ENCODE results near the gene SCN5A. TPM values are rescaled to one million over a fixed set of nuclear protein-coding genes. Genes with fewer than 3 reads are reported as not detected.

SCN5A gene
- polyA plus RNA-seq, 1 donor from 2014 or later = not detected

DNA sequence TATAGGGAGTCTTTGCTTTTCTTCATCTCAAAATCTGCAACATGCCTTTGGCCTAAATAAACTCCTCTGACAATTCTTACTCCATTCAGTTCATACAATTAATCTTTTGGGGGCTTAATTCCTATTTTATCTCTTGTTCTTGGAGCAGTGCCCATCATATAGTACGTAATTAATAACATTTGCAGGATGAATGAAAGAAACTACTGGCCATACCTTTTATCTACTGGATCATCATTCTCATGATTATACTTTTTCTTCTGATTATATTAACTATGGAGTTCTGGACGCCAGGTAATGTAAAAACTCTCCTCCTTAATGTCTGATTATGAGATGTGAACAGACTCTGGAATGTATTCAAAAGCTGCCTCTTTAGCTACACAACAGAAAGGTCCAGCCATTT lies 46.5 kb upstream of the SCN5A start:
- no peak overlapping the region for H3K4me2 ChIP-seq (ENCODE audit: low read length)
- no peaks in the 10 kb centered on the region for H3K27me3 ChIP-seq (ENCODE audit: insufficient read depth, low read depth, low read length)
- H4K20me1 ChIP-seq (ENCODE audit: insufficient read depth) = no peaks in the 10 kb centered on the region
- H3K4me3 ChIP-seq (ENCODE audit: low read length) = no peak overlapping the region
- no peak overlapping the region for H3K9ac ChIP-seq (ENCODE audit: low read length)
- no peaks in the 10 kb centered on the region for H3K9me2 ChIP-seq (ENCODE audit: insufficient read depth, low read length)
- no peaks in the 10 kb centered on the region for H3K36me3 ChIP-seq (ENCODE audit: insufficient read depth, low read length)
- no peak overlapping the region for H2AFZ ChIP-seq (ENCODE audit: low read depth, low read length)
- H3K9me3 ChIP-seq (ENCODE audit: low read length) = no peaks in the 10 kb centered on the region
- no peaks in the 10 kb centered on the region for H3F3A ChIP-seq (ENCODE audit: insufficient read depth, low read length, poor library complexity, severe bottlenecking)
- no peak for TF ChIP-seq EZH2 (IDR thresholded peaks at IDR 0.05; ENCODE audit: borderline replicate concordance, insufficient read depth, low read length, poor library complexity, severe bottlenecking)
- TF ChIP-seq MXI1 (conservative IDR thresholded peaks at IDR 0.05; ENCODE audit: poor library complexity, severe bottlenecking) = no peak
- TF ChIP-seq, protein P1, sequence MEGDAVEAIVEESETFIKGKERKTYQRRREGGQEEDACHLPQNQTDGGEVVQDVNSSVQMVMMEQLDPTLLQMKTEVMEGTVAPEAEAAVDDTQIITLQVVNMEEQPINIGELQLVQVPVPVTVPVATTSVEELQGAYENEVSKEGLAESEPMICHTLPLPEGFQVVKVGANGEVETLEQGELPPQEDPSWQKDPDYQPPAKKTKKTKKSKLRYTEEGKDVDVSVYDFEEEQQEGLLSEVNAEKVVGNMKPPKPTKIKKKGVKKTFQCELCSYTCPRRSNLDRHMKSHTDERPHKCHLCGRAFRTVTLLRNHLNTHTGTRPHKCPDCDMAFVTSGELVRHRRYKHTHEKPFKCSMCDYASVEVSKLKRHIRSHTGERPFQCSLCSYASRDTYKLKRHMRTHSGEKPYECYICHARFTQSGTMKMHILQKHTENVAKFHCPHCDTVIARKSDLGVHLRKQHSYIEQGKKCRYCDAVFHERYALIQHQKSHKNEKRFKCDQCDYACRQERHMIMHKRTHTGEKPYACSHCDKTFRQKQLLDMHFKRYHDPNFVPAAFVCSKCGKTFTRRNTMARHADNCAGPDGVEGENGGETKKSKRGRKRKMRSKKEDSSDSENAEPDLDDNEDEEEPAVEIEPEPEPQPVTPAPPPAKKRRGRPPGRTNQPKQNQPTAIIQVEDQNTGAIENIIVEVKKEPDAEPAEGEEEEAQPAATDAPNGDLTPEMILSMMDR (IDR thresholded peaks at IDR 0.05; ENCODE audit: poor library complexity, severe bottlenecking) = no peak
- no peaks in the 10 kb centered on the region for H3K79me2 ChIP-seq (replicated peaks; ENCODE audit: insufficient read depth, low read length)
- no peak overlapping the region for H3K27ac ChIP-seq (ENCODE audit: low read length)

- H3K4me2 ChIP-seq (ENCODE audit: low read length) = no peak overlapping the region
- no peaks in the 10 kb centered on the region for H3K27me3 ChIP-seq (ENCODE audit: insufficient read depth, low read depth, low read length)
- no peaks in the 10 kb centered on the region for H3F3A ChIP-seq (ENCODE audit: insufficient read depth, low read length, poor library complexity, severe bottlenecking)
- H3K9me2 ChIP-seq (ENCODE audit: insufficient read depth, low read length) = no peaks in the 10 kb centered on the region
- no peaks in the 10 kb centered on the region for H3K9me3 ChIP-seq (ENCODE audit: low read length)
- H4K20me1 ChIP-seq (ENCODE audit: insufficient read depth) = no peaks in the 10 kb centered on the region
- H3K4me3 ChIP-seq (ENCODE audit: low read length) = no peak overlapping the region
- H2AFZ ChIP-seq (ENCODE audit: low read depth, low read length) = no peak overlapping the region
- H3K79me2 ChIP-seq (replicated peaks; ENCODE audit: insufficient read depth, low read length) = no peaks in the 10 kb centered on the region
- no peaks in the 10 kb centered on the region for H3K36me3 ChIP-seq (ENCODE audit: insufficient read depth, low read length)
- no peak overlapping the region for H3K27ac ChIP-seq (ENCODE audit: low read length)
- no peak for TF ChIP-seq RAD21 (conservative IDR thresholded peaks at IDR 0.05)
- no peak overlapping the region for H3K9ac ChIP-seq (ENCODE audit: low read length)
Measured at GRCh38 chr3:38690185-38690584, 40.7 kb upstream of the SCN5A start.

- Histone ChIP-seq H3K9ac (ENCODE audit: low read length) (no peak overlapping the region), H3K36me3 (ENCODE audit: insufficient read depth, low read length) (no peaks in the 10 kb centered on the region), H2AFZ (ENCODE audit: low read depth, low read length) (no peak overlapping the region), H3K79me2 (replicated peaks; ENCODE audit: insufficient read depth, low read length) (no peaks in the 10 kb centered on the region), H4K20me1 (ENCODE audit: insufficient read depth) (no peaks in the 10 kb centered on the region), H3K4me3 (ENCODE audit: low read length) (no peak overlapping the region), H3K4me2 (ENCODE audit: low read length) (no peak overlapping the region), H3K9me2 (ENCODE audit: insufficient read depth, low read length) (no peaks in the 10 kb centered on the region), H3K27me3 (ENCODE audit: insufficient read depth, low read depth, low read length) (no peaks in the 10 kb centered on the region), H3K9me3 (ENCODE audit: low read length) (no peaks in the 10 kb centered on the region), H3F3A (ENCODE audit: insufficient read depth, low read length, poor library complexity, severe bottlenecking) (no peaks in the 10 kb centered on the region), H3K27ac (ENCODE audit: low read length) (no peak overlapping the region)
- TF ChIP-seq EP300 (conservative IDR thresholded peaks at IDR 0.05; ENCODE audit: poor library complexity, severe bottlenecking) = no peak
Measured at GRCh38 chr3:38689774-38690173, 40.3 kb upstream of the SCN5A start.

GRCh38 chr3:38689346-38689745 lies 39.9 kb upstream of the SCN5A start:
- Histone ChIP-seq H3K9ac (ENCODE audit: low read length) (no peak overlapping the region), H3K27ac (ENCODE audit: low read length) (no peak overlapping the region), H3K4me3 (ENCODE audit: low read length) (no peak overlapping the region), H3F3A (ENCODE audit: insufficient read depth, low read length, poor library complexity, severe bottlenecking) (no peaks in the 10 kb centered on the region), H3K9me3 (ENCODE audit: low read length) (no peaks in the 10 kb centered on the region), H3K36me3 (ENCODE audit: insufficient read depth, low read length) (no peaks in the 10 kb centered on the region), H4K20me1 (ENCODE audit: insufficient read depth) (no peaks in the 10 kb centered on the region), H3K79me2 (replicated peaks; ENCODE audit: insufficient read depth, low read length) (no peaks in the 10 kb centered on the region), H3K27me3 (ENCODE audit: insufficient read depth, low read depth, low read length) (no peaks in the 10 kb centered on the region), H3K9me2 (ENCODE audit: insufficient read depth, low read length) (no peaks in the 10 kb centered on the region), H2AFZ (ENCODE audit: low read depth, low read length) (no peak overlapping the region), H3K4me2 (ENCODE audit: low read length) (no peak overlapping the region)
- TF ChIP-seq EP300 (conservative IDR thresholded peaks at IDR 0.05; ENCODE audit: poor library complexity, severe bottlenecking) (no peak), EZH2 (IDR thresholded peaks at IDR 0.05; ENCODE audit: borderline replicate concordance, insufficient read depth, low read length, poor library complexity, severe bottlenecking) (no peak), TAF1 (IDR thresholded peaks at IDR 0.05; ENCODE audit: low read depth) (no peak), SMC3 (conservative IDR thresholded peaks at IDR 0.05; ENCODE audit: poor library complexity) (no peak), MXI1 (conservative IDR thresholded peaks at IDR 0.05; ENCODE audit: poor library complexity, severe bottlenecking) (no peak)
- TF ChIP-seq, protein P1 (IDR thresholded peaks at IDR 0.05; ENCODE audit: poor library complexity, severe bottlenecking) = no peak

Data from neural cell (in vitro differentiated cells).